GM20431 (cell line): ENCODE results near the gene AGO1.

Source experiments
- in situ Hi-C: fragments of 300-500 bp; cut with MseI, MboI; formaldehyde crosslinking; loops from one replicate; pipeline ENCODE4 v1.15.0; 2020; ENCODE audit warnings: low sequenced_read_pairs; ENCODE audit not compliant: unreplicated experiment

AGO1 gene

DNA sequence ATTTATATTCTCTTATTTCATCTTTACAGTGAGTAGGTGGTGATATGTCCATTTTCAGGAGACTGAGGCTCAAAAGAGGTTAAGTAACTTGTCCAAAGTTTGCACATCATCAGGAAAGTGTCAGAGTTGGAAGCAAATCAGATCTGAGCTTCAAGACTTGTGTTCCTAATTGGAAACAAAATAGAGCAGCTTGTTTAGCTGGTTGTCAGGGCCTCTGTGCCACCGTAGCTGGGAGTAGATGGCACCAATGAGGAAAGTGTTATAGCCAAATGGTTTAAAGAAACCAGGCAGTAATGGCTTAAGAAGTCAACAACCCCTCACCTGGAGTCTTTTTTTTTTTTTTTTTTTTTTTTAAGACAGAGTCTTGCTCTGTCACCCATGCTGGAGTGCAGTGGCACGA, 19.7 kb downstream of the AGO1 start:
- in situ Hi-C loops, result no loop called here

DNA sequence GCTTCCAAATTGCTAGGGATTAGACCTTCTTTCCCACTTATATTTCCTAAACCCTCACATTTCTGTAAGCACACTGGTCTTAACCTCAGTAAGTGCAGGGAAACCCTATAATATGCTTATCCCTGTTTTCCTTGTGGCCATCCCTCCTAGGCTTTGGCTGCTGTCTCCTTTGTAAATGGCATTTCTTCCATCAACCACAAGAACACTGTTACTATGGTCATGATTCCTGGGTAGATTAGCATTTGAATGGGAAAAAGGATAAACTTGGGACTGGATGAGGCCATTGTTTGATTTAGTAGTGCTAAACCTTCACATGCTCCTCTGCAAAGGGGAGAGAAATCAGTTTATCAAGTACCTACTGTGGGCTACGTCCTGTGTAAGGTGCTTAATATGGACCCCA, 31.7 kb downstream of the AGO1 start:
- in situ Hi-C loops, result no loop called here

DNA sequence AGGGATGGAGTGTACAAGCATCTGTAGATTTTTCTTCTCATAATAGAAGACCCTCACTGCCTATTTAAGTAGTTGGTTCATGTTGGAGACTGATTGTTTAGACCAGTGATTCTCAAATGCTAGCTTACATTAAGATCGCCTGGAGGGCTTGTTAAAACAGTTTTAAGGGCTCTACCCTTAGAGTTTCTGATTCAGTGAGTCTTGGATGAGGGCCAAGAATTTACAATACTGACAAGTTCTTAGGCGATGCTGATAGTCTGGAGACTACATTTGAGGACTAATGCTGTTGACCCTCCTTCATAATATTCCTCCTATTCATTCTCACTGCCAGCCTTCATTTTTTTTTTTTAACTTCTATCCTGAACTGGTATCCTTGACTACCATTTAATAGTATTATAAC, 32.7 kb downstream of the AGO1 start:
- in situ Hi-C loops, result no loop called here

DNA sequence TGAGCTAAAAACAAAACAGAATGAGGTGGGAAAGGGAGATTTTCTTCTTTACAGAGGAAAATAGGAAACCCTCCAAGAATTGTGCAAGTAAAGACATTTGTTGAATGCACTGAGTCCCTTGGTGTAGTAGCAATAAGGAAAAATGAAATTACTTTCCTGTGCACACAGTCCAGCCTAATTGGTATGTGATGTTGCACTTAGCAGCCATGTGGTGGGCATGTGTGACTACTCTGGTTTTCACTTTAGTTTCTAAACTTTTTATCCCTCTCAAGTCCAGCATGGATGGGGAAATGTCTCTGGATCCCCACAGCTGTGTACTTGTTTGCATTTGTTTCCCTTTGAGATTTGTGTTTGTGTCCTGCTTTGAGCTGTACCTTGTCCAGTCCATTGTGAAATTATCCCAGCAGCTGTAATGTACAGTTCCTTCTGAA, 40.8 kb downstream of the AGO1 start:
- in situ Hi-C loops, result no loop called here

DNA sequence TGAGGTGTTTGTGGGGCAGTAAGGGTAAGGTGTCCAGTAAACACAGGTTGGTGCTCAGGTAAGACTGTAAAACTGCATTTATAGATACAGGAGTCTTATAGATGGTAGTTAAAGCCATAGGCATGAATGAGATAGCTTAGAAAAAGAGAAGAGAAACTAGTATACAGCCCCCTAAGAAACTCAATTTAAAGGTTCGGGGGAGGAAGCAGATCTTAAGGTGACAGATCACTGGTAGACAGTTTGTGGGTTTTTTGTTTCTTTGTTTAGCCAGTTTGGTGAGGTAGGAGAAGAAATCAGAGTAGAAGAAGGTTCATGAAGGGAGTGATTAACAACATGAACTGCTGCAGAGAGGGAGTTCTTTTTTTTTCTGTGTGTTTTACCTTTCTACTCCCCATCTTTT, 41.8 kb downstream of the AGO1 start:
- in situ Hi-C loops, result no loop called here

DNA sequence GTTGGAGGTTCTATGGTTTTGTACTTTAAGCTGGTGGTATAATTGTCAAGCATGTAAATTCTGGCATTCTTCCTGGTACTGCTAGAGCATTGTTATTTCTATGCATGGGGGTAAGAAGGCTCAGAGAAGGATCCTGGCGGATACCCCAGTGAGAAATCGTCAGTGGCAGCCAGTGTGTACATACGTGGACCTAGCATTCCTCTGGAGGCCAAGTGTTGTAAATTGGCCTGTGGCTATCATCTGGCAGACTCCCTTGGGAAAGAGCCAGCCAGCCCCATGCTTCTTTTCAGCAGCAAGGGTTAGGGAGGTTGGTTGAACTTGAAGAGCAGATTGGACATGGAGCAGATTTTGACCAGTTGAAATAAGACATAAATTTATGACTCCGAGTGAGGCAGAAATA, 42.7 kb downstream of the AGO1 start:
- in situ Hi-C loops, result no loop called here

DNA sequence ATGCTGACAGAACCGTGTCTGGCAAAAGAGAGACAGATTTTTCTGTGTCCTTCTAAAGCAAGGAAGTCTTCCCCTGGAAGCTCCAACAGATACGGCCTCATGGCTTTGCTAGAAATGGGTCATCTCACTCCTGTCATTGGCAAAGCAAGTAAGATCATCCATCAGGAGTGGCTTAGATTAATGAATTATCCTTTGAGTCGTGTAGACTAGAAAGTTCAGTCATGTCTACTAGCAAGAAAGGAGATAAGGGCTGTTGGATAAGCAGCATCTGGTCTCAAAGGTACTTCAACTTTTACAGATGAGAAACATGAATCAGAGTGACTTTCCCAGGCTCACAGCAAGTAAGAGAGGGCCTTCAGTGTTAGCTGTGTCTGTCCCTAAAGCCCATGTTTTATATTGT, 44.5 kb downstream of the AGO1 start:
- in situ Hi-C loops, result no loop called here

DNA sequence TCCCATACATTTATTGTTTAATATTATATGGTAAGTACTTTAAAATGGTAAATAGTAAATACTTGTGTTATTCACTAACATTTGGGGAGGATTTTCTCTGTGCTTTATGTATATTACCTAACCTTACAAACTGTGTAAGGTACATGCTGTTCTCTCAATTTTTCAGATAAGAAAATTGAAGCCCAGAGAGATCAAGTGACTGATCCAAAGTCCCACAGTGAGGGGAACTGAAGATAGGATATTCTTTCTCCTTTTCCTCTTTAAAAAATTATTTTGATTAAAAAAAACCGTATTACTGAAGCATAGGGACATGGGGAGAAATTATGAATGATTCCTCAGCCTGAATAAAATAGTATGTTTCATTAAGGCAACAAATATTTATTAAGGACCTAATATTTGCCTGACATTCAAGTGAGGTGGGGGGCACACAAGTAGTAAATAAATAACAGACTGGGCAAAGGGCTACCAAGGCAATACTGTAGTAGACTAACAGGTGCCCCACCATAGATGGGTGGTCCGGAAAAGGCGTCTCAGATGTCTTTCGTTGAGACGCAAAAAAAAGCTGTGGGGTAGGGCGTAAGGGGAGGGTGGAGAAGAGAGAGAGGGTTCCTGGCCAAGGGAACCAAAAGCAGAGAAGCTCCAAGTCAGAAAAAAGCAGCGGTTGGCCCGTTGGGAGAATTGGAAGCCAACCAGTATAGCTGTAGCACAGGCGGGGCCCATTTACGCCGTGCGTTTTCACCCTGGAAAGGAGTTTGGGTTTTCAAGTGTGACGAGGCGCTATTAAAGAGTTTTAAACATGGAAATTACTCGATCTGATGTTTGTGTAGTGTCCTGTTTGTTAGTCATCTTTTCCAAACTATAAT, 47.0 kb downstream of the AGO1 start:
- in situ Hi-C loops, result no loop called here

DNA sequence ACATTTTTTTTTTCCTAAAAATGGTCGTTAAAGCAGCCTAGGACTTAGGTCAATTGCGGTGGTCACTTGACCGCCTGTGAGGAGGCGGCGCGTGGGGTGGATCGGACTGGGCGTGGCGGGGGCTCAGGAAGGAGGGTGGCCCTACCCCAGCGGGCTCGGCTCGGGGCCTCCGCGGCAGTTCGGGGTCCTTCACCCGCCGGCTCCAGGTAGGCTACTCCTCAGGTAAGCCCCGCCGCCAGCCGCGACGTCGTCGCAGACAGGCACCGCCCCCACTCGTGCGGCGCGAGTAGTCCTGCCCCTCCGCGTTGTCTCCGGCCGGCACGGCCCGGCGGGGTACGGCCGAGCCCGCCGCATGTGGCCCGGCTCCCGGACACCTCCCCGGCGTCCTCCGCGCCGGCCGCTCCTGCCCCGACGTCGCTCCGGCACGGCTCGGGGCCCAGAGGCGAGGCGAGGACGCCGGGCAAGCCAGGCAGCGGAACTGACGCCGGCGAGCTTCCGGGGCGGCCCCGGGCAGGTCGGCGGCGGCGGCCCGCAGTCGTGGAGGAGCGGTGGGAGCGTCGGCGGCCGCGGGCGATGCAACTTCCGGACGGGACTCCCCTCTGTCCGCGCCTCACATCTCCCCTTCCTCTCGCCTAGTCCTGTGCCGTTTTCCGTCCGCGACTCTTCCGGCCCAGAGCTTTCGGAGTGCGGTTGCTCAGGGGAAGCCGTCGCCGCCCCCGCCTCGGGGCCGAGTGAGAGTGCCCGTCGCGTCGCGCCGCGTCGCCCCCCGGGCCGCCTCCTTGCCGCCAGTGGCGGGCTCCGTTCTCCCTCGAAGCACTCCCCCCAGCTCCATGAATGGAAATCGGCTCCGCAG, 47.8 kb downstream of the AGO1 start, which contains the start of gene AGO3:
TSS of gene AGO3 (plus strand) at position 513 of the 853 bp plus-strand sequence. CDS start at position 835, 322 bp downstream.
- in situ Hi-C loops, result no loop called here

DNA sequence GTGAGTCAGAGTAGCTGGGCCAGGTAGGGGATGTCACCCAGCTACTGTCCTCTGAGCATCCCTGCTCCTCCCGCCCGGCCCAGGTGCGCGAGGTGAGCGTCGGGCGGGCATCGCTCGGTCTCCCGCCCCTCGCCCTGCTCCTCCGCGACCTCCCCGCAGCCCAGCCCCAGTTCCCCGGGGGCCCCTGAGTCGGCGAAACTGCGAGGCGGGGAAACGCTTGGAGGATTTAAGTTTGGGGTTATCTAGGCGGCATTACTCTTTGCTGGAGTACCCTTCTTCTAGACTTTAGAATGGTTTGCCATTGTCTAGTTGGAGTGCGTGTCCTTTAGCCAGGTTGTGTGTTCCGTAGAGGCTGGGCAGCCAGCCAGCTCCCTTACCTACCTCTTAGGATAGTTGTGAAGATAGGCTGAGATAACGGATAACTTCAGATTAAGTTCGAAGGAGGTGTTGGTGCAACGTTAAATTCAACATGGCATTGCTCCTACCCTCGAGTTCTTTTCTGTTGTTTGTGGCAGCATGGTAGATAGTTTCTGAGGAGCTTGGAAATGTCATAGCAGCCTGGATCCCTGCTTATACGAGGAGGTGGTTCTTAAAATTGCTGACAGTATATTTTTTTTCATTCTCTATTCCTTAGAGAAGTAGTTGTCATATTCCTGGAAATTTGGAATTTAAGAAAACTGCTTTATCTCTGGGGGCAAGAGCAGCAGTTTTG, 48.6 kb downstream of the AGO1 start:
- in situ Hi-C loops, result no loop called here

DNA sequence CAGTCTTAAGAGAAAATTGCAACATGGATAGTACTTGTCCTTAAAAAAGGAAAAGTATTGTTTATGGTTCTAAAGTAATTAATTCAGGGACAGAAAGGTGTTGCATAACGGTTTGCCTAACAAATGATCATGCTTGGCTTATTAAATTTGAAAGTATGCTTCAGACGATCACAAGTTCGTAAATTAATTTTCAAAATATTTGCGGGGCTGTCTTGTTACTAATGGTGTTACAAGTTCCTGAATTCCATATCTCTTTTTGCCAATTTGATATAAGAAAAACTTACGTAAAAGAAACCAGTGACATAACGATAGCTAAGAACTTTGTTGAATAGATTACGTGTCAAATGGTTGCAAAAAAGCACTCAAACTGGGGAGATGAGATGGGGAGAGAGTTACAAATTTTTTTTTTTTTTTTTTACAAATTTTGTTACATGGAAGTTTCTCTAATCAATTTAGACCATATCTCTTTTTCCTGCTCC, 49.2 kb downstream of the AGO1 start:
- in situ Hi-C loops, result no loop called here

DNA sequence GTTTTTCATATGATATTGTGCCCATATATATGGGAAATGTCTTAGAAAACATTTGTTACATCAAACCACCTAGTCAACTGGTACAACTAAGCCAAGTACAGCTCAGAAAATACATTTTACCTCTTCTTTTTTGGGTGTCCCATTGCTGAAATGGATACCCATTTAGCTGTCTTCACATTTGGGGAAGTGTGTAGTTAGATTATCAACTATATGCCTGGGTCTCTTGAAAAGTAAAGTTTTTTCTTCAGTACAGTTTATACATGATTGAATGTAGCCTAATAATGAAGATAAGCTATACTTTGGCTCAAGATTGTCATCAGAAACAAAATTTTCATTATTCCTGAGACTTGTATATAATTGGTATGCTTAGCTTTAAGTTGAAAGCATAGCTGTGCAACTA, 49.9 kb downstream of the AGO1 start:
- in situ Hi-C loops, result no loop called here

DNA sequence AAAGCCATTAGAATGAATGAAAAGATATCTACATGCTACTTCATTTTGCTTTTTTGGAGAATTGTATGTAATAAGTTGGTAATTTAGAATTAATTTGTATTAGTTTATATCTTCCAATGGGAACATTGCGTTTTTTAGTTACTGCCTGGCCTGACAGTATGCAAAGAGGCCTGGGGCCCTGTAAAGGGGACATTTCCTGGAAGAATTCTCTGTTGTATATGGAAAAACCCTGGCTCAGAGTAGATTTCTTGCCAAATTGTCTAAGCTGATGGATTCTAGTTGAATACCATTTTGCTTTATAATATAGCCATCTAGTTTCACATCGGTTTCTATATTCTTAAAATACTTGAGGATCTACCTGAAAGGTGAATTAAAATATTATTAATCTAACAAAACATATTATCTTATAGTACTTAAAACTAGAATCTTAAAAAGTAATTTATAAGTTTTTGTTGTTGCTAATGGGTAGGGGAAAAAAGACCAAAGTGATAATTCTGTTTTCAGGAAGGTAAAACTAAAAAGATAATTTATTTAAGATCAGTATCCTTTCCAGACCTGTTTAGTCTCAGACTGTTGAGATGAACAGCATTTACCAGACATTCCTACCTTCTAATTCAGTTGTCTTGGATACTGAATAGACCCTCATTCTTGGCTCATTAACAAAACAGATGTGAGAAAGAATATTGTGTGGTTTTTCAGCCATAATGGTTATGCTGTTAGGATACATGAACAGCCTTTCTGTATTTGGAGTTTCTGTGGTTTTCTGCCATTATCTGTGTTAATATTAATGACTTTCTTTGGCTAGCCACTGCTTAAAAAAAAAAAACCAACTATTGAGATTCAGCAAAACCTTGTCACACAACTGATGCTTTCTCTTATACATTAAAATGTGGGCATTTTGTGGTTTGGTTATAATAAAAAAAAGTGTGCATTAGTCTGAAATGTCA, 52.7 kb downstream of the AGO1 start:
- in situ Hi-C loops, result no loop called here

DNA sequence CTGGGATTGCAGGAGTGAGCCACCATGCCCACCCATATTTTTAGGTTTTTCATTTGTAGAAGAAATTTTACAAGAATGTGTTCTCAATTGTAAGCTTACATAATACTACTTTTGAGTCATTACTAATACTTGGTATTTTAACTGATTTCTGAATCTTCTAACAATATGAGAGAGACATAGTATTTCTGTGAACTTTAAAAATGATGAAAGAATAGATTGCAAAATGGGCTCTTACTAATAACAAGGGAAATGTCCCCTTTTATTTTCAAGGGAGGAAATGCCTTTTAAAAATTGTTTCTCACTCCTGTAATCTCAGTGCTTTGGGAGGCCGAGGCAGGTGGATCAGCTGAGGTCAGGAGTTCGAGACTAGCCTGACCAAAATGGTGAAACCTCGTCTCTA, 53.8 kb downstream of the AGO1 start:
- in situ Hi-C loops, result no loop called here

DNA sequence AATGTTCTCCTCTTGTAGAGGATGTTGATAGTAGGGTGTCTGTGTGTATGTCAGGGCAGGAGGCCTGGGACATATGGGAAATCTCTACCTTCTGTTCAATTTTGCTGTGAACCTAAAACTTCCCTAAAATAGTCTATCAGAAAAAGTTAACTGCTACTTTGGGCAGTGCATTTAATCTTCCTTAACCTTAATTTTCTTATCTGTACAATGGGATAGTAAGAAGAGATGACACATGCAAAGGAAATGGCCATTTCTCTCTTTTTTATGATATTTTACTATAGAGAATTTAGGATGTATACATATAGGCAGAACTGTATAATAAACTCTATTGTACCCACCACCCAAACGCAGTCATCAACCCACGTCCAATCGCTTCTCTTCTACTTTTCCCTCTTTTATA, 56.5 kb downstream of the AGO1 start:
- in situ Hi-C loops, result no loop called here

DNA sequence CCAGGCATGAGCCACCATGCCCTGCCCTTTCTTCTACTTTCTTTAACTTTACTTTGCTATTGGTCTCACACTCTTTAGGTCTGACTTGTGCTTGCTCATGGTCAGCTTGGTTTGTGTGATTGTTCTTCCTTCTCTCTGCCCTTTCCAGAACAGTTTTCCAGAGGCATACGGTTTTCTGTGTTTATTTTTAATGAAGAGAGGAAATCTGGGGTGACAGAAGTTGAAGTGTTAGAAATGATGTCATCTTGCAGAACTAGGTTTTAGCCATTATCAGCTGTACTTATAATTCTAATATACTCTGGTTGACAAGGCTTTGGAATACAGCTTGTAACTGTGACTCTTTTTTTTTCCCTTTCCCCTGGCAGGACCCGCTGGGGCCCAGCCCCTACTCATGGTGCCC, 62.3 kb downstream of the AGO1 start:
- in situ Hi-C loops, result no loop called here

DNA sequence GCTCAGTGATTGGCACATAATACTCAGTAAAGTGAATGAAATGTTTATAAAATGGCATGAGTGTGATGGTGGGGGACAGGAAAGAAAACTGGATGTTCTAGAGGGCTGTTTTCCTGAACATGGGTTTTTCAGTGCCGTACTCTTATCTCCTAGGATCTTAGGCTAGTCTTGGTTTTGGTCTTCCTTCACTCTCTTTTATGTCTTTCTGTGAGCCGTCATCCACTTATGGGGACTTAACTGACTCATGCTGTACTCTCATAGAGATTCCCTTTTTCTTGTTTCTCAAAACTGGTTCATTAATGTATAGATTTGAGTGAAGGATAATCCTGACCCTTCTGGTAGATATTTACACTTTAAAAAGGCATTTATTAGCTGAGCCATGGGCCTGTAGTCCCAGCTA, 64.5 kb downstream of the AGO1 start:
- in situ Hi-C loops, result no loop called here

DNA sequence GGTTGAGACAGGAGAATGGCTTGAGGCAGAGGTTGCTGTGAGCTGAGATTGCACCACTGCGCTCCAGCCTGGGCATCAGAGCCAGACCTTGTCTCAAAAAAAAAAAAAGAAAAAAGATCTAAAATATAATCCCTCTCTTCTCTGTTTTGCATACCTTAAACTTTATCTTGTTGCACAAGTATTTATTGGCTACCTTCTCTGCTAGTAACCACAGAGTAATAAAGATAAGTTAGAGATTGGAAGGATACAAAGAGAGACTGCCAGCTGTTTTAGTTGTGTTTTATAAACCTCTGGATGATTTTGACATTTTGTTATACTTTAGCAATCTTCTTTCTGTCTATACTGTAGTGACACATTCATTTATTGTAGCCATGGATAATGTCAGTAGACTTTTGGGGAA, 75.5 kb downstream of the AGO1 start:
- in situ Hi-C loops, result no loop called here

DNA sequence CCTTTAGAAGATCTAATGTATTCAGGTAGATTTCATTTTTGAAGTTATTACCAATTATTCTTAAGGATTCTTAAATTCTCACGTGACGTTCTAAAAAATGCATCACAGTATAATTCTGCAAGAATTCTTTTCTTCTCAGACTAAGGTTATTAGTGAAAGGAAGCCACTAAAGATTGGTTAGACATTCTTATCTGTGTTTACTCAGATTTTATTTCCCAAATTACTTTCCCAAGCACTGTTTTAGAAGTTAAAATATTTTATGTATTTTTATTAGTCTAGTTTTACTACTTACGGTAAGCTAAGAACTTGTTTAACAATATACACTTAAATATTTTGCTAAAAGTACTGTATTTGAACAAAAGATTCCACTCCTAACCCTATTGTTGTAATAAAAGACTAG, 76.3 kb downstream of the AGO1 start:
- in situ Hi-C loops, result no loop called here
